Measurements from ENCODE around the gene ARFGAP3. TPM values are rescaled to one million over a fixed set of nuclear protein-coding genes. Genes with fewer than 3 reads are reported as not detected.
A peak's percentile ranks its signal among the peaks of the same experiment; 100 is the strongest.

Gene ARFGAP3
- total RNA-seq, 1 experiment from 2014 or later, result 16.9 TPM

- Mint-ChIP-seq H3K27ac (peak overlapping the region; percentile 52; the same call in 1 of the 2 replicates), H3K36me3 (peaks cover 2% of the 10 kb centered on the region), H3K4me3 (no peak overlapping the region), H3K4me1 (0 out of 2 replicates have a peak, but pooled peaks cover 2% of the 10 kb centered on the region), H3K27me3 (ENCODE audit: low read depth) (no peaks in the 10 kb centered on the region), H3K9me3 (peaks cover 3% of the 10 kb centered on the region)
- TF ChIP-seq GRHL2 (CRISPR knock-in tag; IDR thresholded peaks at IDR 0.05; ENCODE audit: insufficient replicate concordance, severe bottlenecking), result no peak
- no peak for TF ChIP-seq GABPB1 (CRISPR knock-in tag; IDR thresholded peaks at IDR 0.05)
- no peak for TF ChIP-seq FOXP1 (CRISPR knock-in tag; IDR thresholded peaks at IDR 0.05; ENCODE audit: borderline replicate concordance)
- TF ChIP-seq ATF3 (CRISPR knock-in tag; conservative IDR thresholded peaks at IDR 0.05), result no peak
- no peak for TF ChIP-seq ZNF532 (CRISPR knock-in tag; IDR thresholded peaks at IDR 0.05; ENCODE audit: borderline replicate concordance)
- no peak for TF ChIP-seq USF2 (CRISPR knock-in tag; IDR thresholded peaks at IDR 0.05)
- no peak for TF ChIP-seq MYBL2 (CRISPR knock-in tag; IDR thresholded peaks at IDR 0.05)
- TF ChIP-seq ZNF219 (CRISPR knock-in tag; IDR thresholded peaks at IDR 0.05; ENCODE audit: borderline replicate concordance), result no peak
- TF ChIP-seq ZNF317 (CRISPR knock-in tag; IDR thresholded peaks at IDR 0.05; ENCODE audit: borderline replicate concordance, low read depth), result no peak
- no peak for TF ChIP-seq ZNF121 (CRISPR knock-in tag; IDR thresholded peaks at IDR 0.05)
- no peak for TF ChIP-seq ZNF671 (CRISPR knock-in tag; IDR thresholded peaks at IDR 0.05)
- TF ChIP-seq, protein P1, sequence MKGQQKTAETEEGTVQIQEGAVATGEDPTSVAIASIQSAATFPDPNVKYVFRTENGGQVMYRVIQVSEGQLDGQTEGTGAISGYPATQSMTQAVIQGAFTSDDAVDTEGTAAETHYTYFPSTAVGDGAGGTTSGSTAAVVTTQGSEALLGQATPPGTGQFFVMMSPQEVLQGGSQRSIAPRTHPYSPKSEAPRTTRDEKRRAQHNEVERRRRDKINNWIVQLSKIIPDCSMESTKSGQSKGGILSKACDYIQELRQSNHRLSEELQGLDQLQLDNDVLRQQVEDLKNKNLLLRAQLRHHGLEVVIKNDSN (CRISPR knock-in tag; IDR thresholded peaks at IDR 0.05), result no peak
- no peak for TF ChIP-seq FOXJ3 (CRISPR knock-in tag; IDR thresholded peaks at IDR 0.05; ENCODE audit: borderline replicate concordance)
- TF ChIP-seq, protein P2, sequence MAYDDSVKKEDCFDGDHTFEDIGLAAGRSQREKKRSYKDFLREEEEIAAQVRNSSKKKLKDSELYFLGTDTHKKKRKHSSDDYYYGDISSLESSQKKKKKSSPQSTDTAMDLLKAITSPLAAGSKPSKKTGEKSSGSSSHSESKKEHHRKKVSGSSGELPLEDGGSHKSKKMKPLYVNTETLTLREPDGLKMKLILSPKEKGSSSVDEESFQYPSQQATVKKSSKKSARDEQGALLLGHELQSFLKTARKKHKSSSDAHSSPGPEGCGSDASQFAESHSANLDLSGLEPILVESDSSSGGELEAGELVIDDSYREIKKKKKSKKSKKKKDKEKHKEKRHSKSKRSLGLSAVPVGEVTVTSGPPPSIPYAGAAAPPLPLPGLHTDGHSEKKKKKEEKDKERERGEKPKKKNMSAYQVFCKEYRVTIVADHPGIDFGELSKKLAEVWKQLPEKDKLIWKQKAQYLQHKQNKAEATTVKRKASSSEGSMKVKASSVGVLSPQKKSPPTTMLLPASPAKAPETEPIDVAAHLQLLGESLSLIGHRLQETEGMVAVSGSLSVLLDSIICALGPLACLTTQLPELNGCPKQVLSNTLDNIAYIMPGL (CRISPR knock-in tag; IDR thresholded peaks at IDR 0.05), result no peak
- TF ChIP-seq TEAD1 (CRISPR knock-in tag; IDR thresholded peaks at IDR 0.05), result no peak
- ChIA-PET CTCF (interaction anchor here (1.0 kb wide), 3 partner anchors 51 to 244 kb away, joined by 3 to 4 read pairs (median 4); no protein-coding TSS in a partner anchor), POLR2A (no interaction called here)
- no peak for DNase-seq (ENCODE audit: low spot score)
- ATAC-seq, result no peak
Observed at GRCh38 chr22:42816336-42816735, 40.7 kb downstream of the ARFGAP3 start.

- no peaks in the 10 kb centered on the region for H3K27me3 Mint-ChIP-seq (ENCODE audit: low read depth)
- DNase-seq (ENCODE audit: low spot score) (no peak), ATAC-seq (no peak)
- peaks cover 4% of the 10 kb centered on the region for H3K36me3 Mint-ChIP-seq
- H3K4me3 Mint-ChIP-seq, result no peak overlapping the region
- H3K9me3 Mint-ChIP-seq, result no peaks in the 10 kb centered on the region
- CTCF ChIA-PET, result interaction anchor here (2.1 kb wide), 1 partner anchor 53 kb away, joined by 5 read pairs; no protein-coding TSS in a partner anchor
- no peak overlapping the region for H3K27ac Mint-ChIP-seq
- H3K4me1 Mint-ChIP-seq, result 0 out of 2 replicates have a peak, but pooled peaks cover 2% of the 10 kb centered on the region
- POLR2A ChIA-PET, result no interaction called here
- TF ChIP-seq, protein P3, sequence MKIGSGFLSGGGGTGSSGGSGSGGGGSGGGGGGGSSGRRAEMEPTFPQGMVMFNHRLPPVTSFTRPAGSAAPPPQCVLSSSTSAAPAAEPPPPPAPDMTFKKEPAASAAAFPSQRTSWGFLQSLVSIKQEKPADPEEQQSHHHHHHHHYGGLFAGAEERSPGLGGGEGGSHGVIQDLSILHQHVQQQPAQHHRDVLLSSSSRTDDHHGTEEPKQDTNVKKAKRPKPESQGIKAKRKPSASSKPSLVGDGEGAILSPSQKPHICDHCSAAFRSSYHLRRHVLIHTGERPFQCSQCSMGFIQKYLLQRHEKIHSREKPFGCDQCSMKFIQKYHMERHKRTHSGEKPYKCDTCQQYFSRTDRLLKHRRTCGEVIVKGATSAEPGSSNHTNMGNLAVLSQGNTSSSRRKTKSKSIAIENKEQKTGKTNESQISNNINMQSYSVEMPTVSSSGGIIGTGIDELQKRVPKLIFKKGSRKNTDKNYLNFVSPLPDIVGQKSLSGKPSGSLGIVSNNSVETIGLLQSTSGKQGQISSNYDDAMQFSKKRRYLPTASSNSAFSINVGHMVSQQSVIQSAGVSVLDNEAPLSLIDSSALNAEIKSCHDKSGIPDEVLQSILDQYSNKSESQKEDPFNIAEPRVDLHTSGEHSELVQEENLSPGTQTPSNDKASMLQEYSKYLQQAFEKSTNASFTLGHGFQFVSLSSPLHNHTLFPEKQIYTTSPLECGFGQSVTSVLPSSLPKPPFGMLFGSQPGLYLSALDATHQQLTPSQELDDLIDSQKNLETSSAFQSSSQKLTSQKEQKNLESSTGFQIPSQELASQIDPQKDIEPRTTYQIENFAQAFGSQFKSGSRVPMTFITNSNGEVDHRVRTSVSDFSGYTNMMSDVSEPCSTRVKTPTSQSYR (CRISPR knock-in tag; IDR thresholded peaks at IDR 0.05), result no peak
- no peak for TF ChIP-seq CREB1 (CRISPR knock-in tag; IDR thresholded peaks at IDR 0.05)
- TF ChIP-seq, protein P4, sequence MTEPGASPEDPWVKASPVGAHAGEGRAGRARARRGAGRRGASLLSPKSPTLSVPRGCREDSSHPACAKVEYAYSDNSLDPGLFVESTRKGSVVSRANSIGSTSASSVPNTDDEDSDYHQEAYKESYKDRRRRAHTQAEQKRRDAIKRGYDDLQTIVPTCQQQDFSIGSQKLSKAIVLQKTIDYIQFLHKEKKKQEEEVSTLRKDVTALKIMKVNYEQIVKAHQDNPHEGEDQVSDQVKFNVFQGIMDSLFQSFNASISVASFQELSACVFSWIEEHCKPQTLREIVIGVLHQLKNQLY (CRISPR knock-in tag; IDR thresholded peaks at IDR 0.05), result no peak
- no peak for TF ChIP-seq MXD4 (CRISPR knock-in tag; IDR thresholded peaks at IDR 0.05; ENCODE audit: borderline replicate concordance)
- TF ChIP-seq ZNF219 (CRISPR knock-in tag; IDR thresholded peaks at IDR 0.05; ENCODE audit: borderline replicate concordance), result no peak
- TF ChIP-seq OVOL2 (CRISPR knock-in tag; IDR thresholded peaks at IDR 0.05; ENCODE audit: borderline replicate concordance), result no peak
- TF ChIP-seq TEAD1 (CRISPR knock-in tag; IDR thresholded peaks at IDR 0.05), result no peak
- TF ChIP-seq NR2C2 (CRISPR knock-in tag; IDR thresholded peaks at IDR 0.05), result no peak
Observed at GRCh38 chr22:42814616-42815015, 42.5 kb downstream of the ARFGAP3 start.

Data from WTC11 (cell line).